ENCODE measurements around the gene STRADB. TPM values are rescaled to one million over a fixed set of nuclear protein-coding genes. Genes with fewer than 3 reads are reported as not detected.

The STRADB gene
- total and polyA plus RNA-seq, 2 experiments from 2014 or later: 35.9 to 37.1 TPM

DNA sequence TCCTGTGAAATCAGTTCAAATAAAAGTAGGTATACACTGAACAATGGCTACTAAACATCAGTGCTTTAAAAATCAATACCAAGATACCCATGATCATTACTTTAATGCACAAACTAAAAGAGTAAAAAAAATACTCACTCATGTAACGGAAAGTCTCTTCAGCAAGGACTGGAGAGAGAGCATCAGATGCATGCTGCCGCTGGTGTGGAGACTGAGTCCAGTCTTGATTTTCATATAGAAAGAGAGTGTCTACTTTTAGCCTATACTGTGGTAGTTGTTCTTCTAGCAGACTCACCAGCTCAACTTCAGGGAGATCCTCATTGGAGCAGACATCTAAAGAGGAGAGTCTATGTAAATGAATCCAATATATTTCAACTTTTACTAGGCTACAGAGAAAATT lies 44.3 kb upstream of the STRADB start:
- Histone ChIP-seq H3K36me3 (ENCODE audit: insufficient read depth) (no peaks in the 10 kb centered on the region), H3K79me2 (replicated peaks; ENCODE audit: insufficient read depth) (no peaks in the 10 kb centered on the region), H2AFZ (no peak overlapping the region), H3K4me3 (no peak overlapping the region), H3K27me3 (ENCODE audit: insufficient read depth) (no peaks in the 10 kb centered on the region), H3K4me2 (no peak overlapping the region), H3K4me1 (ENCODE audit: insufficient read depth) (no peaks in the 10 kb centered on the region), H3K9me2 (ENCODE audit: insufficient read depth) (no peaks in the 10 kb centered on the region), H3F3A (replicated peaks; ENCODE audit: low read depth) (no peaks in the 10 kb centered on the region), H3K27ac (ENCODE audit: low read depth) (no peak overlapping the region), H4K20me1 (replicated peaks; ENCODE audit: insufficient read depth) (no peaks in the 10 kb centered on the region)
- H3K9me3 Mint-ChIP-seq: no peaks in the 10 kb centered on the region
- ATAC-seq: no peak
- peak overlapping the region; percentile 57; the same call in 1 of the 2 replicates for H3K27ac Mint-ChIP-seq
- DNase-seq (ENCODE audit: low spot score): no peak
- H3K4me1 Mint-ChIP-seq: no peaks in the 10 kb centered on the region
- no peak overlapping the region for H3K4me3 Mint-ChIP-seq
- H3K27me3 Mint-ChIP-seq (ENCODE audit: insufficient read depth, low read depth, poor library complexity): no peaks in the 10 kb centered on the region
- H3K36me3 Mint-ChIP-seq (ENCODE audit: low read depth): no peaks in the 10 kb centered on the region
- TF ChIP-seq NANOG (IDR thresholded peaks at IDR 0.05; ENCODE audit: borderline replicate concordance) (no peak), EZH2 (IDR thresholded peaks at IDR 0.05; ENCODE audit: low read depth, unreplicated experiment) (no peak), POLR2AphosphoS5 (IDR thresholded peaks at IDR 0.05; ENCODE audit: low read depth) (no peak)

DNA sequence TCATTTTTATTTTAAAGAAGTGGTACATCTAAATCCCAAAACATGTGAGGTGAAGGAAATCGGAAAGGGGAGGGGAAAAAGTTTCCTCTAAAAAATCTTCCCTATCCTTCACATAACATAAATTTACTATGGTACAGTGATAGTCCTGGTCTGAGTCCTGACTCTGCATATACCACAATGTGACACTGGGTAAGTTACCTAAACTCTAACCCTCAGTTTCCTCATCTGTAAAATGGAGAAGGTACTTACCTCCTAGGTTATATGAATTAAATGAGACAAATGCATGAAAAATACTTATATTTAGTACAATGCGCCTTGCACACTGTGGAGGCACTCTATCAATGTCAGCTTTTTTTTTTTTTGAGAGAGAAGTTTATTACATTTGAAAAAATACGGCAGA lies 42.6 kb upstream of the STRADB start:
- H3K27me3 ChIP-seq (ENCODE audit: insufficient read depth): no peaks in the 10 kb centered on the region
- DNase-seq (ENCODE audit: low spot score): no peak
- H3K36me3 ChIP-seq (ENCODE audit: insufficient read depth): no peaks in the 10 kb centered on the region
- no peak overlapping the region for H3K4me2 ChIP-seq
- Mint-ChIP-seq H3K36me3 (ENCODE audit: low read depth) (no peaks in the 10 kb centered on the region), H3K4me3 (no peak overlapping the region), H3K27ac (no peak overlapping the region), H3K27me3 (ENCODE audit: insufficient read depth, low read depth, poor library complexity) (no peaks in the 10 kb centered on the region), H3K4me1 (no peaks in the 10 kb centered on the region), H3K9me3 (no peaks in the 10 kb centered on the region)
- no peak overlapping the region for H3K4me3 ChIP-seq
- H3F3A ChIP-seq (replicated peaks; ENCODE audit: low read depth): no peaks in the 10 kb centered on the region
- H2AFZ ChIP-seq: no peak overlapping the region
- H3K27ac ChIP-seq (ENCODE audit: low read depth): no peak overlapping the region
- H3K4me1 ChIP-seq (ENCODE audit: insufficient read depth): peaks cover 9% of the 10 kb centered on the region
- ATAC-seq: no peak
- H3K9me2 ChIP-seq (ENCODE audit: insufficient read depth): no peaks in the 10 kb centered on the region
- H4K20me1 ChIP-seq (replicated peaks; ENCODE audit: insufficient read depth): no peaks in the 10 kb centered on the region
- H3K79me2 ChIP-seq (replicated peaks; ENCODE audit: insufficient read depth): no peaks in the 10 kb centered on the region
- TF ChIP-seq, protein P1, sequence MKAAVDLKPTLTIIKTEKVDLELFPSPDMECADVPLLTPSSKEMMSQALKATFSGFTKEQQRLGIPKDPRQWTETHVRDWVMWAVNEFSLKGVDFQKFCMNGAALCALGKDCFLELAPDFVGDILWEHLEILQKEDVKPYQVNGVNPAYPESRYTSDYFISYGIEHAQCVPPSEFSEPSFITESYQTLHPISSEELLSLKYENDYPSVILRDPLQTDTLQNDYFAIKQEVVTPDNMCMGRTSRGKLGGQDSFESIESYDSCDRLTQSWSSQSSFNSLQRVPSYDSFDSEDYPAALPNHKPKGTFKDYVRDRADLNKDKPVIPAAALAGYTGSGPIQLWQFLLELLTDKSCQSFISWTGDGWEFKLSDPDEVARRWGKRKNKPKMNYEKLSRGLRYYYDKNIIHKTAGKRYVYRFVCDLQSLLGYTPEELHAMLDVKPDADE (IDR thresholded peaks at IDR 0.05): no peak
- TF ChIP-seq STAT1 (IDR thresholded peaks at IDR 0.05; ENCODE audit: unreplicated experiment) (no peak), ZNF331 (CRISPR knock-in tag; IDR thresholded peaks at IDR 0.05; ENCODE audit: low read depth) (no peak), ZNF114 (CRISPR knock-in tag; IDR thresholded peaks at IDR 0.05) (no peak), JUNB (IDR thresholded peaks at IDR 0.05; ENCODE audit: unreplicated experiment) (no peak), NANOG (IDR thresholded peaks at IDR 0.05; ENCODE audit: borderline replicate concordance) (no peak), EZH2 (IDR thresholded peaks at IDR 0.05; ENCODE audit: low read depth, unreplicated experiment) (no peak), EZH2phosphoT487 (IDR thresholded peaks at IDR 0.05; ENCODE audit: unreplicated experiment) (no peak)
- TF ChIP-seq, protein P2, sequence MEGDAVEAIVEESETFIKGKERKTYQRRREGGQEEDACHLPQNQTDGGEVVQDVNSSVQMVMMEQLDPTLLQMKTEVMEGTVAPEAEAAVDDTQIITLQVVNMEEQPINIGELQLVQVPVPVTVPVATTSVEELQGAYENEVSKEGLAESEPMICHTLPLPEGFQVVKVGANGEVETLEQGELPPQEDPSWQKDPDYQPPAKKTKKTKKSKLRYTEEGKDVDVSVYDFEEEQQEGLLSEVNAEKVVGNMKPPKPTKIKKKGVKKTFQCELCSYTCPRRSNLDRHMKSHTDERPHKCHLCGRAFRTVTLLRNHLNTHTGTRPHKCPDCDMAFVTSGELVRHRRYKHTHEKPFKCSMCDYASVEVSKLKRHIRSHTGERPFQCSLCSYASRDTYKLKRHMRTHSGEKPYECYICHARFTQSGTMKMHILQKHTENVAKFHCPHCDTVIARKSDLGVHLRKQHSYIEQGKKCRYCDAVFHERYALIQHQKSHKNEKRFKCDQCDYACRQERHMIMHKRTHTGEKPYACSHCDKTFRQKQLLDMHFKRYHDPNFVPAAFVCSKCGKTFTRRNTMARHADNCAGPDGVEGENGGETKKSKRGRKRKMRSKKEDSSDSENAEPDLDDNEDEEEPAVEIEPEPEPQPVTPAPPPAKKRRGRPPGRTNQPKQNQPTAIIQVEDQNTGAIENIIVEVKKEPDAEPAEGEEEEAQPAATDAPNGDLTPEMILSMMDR (conservative IDR thresholded peaks at IDR 0.05; ENCODE audit: low read depth in 2 of 2): no peak
- TF ChIP-seq, protein P3, sequence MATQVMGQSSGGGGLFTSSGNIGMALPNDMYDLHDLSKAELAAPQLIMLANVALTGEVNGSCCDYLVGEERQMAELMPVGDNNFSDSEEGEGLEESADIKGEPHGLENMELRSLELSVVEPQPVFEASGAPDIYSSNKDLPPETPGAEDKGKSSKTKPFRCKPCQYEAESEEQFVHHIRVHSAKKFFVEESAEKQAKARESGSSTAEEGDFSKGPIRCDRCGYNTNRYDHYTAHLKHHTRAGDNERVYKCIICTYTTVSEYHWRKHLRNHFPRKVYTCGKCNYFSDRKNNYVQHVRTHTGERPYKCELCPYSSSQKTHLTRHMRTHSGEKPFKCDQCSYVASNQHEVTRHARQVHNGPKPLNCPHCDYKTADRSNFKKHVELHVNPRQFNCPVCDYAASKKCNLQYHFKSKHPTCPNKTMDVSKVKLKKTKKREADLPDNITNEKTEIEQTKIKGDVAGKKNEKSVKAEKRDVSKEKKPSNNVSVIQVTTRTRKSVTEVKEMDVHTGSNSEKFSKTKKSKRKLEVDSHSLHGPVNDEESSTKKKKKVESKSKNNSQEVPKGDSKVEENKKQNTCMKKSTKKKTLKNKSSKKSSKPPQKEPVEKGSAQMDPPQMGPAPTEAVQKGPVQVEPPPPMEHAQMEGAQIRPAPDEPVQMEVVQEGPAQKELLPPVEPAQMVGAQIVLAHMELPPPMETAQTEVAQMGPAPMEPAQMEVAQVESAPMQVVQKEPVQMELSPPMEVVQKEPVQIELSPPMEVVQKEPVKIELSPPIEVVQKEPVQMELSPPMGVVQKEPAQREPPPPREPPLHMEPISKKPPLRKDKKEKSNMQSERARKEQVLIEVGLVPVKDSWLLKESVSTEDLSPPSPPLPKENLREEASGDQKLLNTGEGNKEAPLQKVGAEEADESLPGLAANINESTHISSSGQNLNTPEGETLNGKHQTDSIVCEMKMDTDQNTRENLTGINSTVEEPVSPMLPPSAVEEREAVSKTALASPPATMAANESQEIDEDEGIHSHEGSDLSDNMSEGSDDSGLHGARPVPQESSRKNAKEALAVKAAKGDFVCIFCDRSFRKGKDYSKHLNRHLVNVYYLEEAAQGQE (IDR thresholded peaks at IDR 0.05; ENCODE audit: unreplicated experiment): no peak
